Endothelial cell of umbilical vein (primary cell): ENCODE results near the gene DEPDC5. TPM values are rescaled to one million over a fixed set of nuclear protein-coding genes. Genes with fewer than 3 reads are reported as not detected.

ENCODE experiments used
- BruUV-seq: library from RNA; stranded (reverse); fragments of 400-500 nt; replicated peaks from 2 replicates; lab custom pipeline; 2021; lab: Mats Ljungman, UMichigan
- CTCF ChIA-PET: fragments of 300-600, 350-600 bp; sonication (Branson Sonifier 250); formaldehyde crosslinking; loops from one replicate; lab custom pipeline; 2021; ENCODE audit warnings: antibody characterized with exemption, inconsistent platforms; lab: Charles Lee
- POLR2A ChIA-PET: fragments of 300-600, 350-600 bp; sonication (Branson Sonifier 250); formaldehyde crosslinking; loops from one replicate; lab custom pipeline; 2021; ENCODE audit warnings: antibody characterized with exemption, inconsistent platforms; lab: Charles Lee
- DNase-seq: peaks from one replicate; pipeline ENCODE4 v3.0.0-alpha.2; 2011; ENCODE audit warnings: low read depth, low spot score
- FAIRE-seq: peaks from 2 replicates; lab custom pipeline; 2011; peaks lifted over from hg19 to GRCh38; lab: Jason Lieb, UNC
- H2AFZ ChIP-seq: 2 replicates; pipeline ENCODE4 v1.6.0; 2012; ENCODE audit warnings: low read depth, low read length, control low read depth, inconsistent platforms
- H3K27ac ChIP-seq: 2 replicates; pipeline ENCODE4 v1.5.1; 2011; ENCODE audit warnings: low read depth, mild to moderate bottlenecking, control low read depth, low read length, moderate library complexity; ENCODE audit not compliant: insufficient read depth
- H3K27me3 ChIP-seq, 2 experiments: 2 replicates each; pipeline versions ENCODE4 v1.6.0 to v1.6.1; 2011; ENCODE audit warnings: low read length in 2 of 2, mixed read lengths in 1 of 2; ENCODE audit not compliant: control insufficient read depth in 2 of 2, insufficient read depth in 2 of 2
- H3K36me3 ChIP-seq, 2 experiments: 2 replicates in 1 of 2; 3 replicates in 1 of 2; pipeline ENCODE4 v1.5.1; 2011; ENCODE audit warnings: low read length in 2 of 2, mild to moderate bottlenecking in 1 of 2, moderate library complexity in 1 of 2; ENCODE audit not compliant: control insufficient read depth in 2 of 2, insufficient read depth in 2 of 2; ENCODE audit errors: extremely low read depth in 1 of 2
- H3K4me1 ChIP-seq: 3 replicates; pipeline ENCODE4 v1.5.1; 2011; ENCODE audit warnings: mild to moderate bottlenecking, low read length; ENCODE audit not compliant: control insufficient read depth, insufficient read depth; ENCODE audit errors: extremely low read depth
- H3K4me2 ChIP-seq: 2 replicates; pipeline ENCODE4 v1.6.1; 2011; ENCODE audit warnings: low read length, control low read depth, mixed read lengths; ENCODE audit not compliant: insufficient read depth
- H3K4me3 ChIP-seq, 3 experiments: fragments of 200-600 bp in 1 of 3; sonication (generic), shearing (Covaris generic) in 1 of 3; replicated peaks in 1 of 3; 2 replicates each; pipeline ENCODE4 v1.5.1; 2011 to 2016; ENCODE audit warnings: control low read depth in 3 of 3, low read length in 3 of 3, mild to moderate bottlenecking in 2 of 3, inconsistent platforms in 1 of 3, low read depth in 1 of 3, moderate library complexity in 1 of 3; ENCODE audit not compliant: insufficient read depth in 1 of 3
- H3K79me2 ChIP-seq: 2 replicates; pipeline ENCODE4 v1.6.0; 2012; ENCODE audit warnings: low read length, inconsistent platforms; ENCODE audit not compliant: control insufficient read depth, insufficient read depth
- H3K9ac ChIP-seq: replicated peaks from 2 replicates; pipeline ENCODE3; 2011; ENCODE audit warnings: low read length, control low read depth; ENCODE audit not compliant: insufficient read depth; ENCODE audit errors: extremely low read depth
- H3K9me1 ChIP-seq: replicated peaks from 3 replicates; pipeline ENCODE4 v1.6.0; 2011; ENCODE audit warnings: mild to moderate bottlenecking, low read length; ENCODE audit not compliant: control insufficient read depth, insufficient read depth; ENCODE audit errors: extremely low read depth
- H3K9me3 ChIP-seq: replicated peaks from 2 replicates; pipeline ENCODE4 v1.5.1; 2012; ENCODE audit warnings: low read length, inconsistent platforms; ENCODE audit not compliant: control insufficient read depth, insufficient read depth
- H4K20me1 ChIP-seq: replicated peaks from 2 replicates; pipeline ENCODE3; 2011; ENCODE audit warnings: mild to moderate bottlenecking, low read length; ENCODE audit not compliant: control insufficient read depth, insufficient read depth; ENCODE audit errors: extremely low read depth
- CTCF ChIP-seq, 2 donors: IDR thresholded peaks; 1 replicate in 1 of 2; 2 replicates in 1 of 2; pipeline ENCODE4 v1.5.1; 2011; ENCODE audit warnings: low read length in 2 of 2, mild to moderate bottlenecking in 2 of 2, moderate library complexity in 2 of 2, control low read depth in 1 of 2, inconsistent platforms in 1 of 2, low read depth in 1 of 2; ENCODE audit not compliant: insufficient read depth in 1 of 2; ENCODE audit errors: extremely low read depth in 1 of 2
- EZH2 ChIP-seq: IDR thresholded peaks from 2 replicates; pipeline ENCODE4 v1.6.1; 2012; ENCODE audit warnings: borderline replicate concordance, low read depth, mild to moderate bottlenecking, moderate library complexity, low read length, inconsistent platforms; ENCODE audit not compliant: severe bottlenecking
- FOS ChIP-seq: IDR thresholded peaks from 2 replicates; pipeline ENCODE4 v1.6.1; 2011; ENCODE audit warnings: mild to moderate bottlenecking, low read length, moderate library complexity, borderline replicate concordance; ENCODE audit not compliant: insufficient read depth
- GATA2 ChIP-seq: IDR thresholded peaks from 2 replicates; pipeline ENCODE4 v1.7.0; 2011; ENCODE audit warnings: low read depth, mild to moderate bottlenecking, moderate library complexity, mixed read lengths, low read length; ENCODE audit not compliant: insufficient read length, insufficient read depth
- JUN ChIP-seq: IDR thresholded peaks from 2 replicates; pipeline ENCODE4 v1.6.1; 2011; ENCODE audit warnings: borderline replicate concordance, low read depth; ENCODE audit not compliant: insufficient read length, insufficient read depth
- MAX ChIP-seq: IDR thresholded peaks from 2 replicates; pipeline ENCODE4 v1.6.1; 2011; ENCODE audit not compliant: insufficient read depth, insufficient read length
- MYC ChIP-seq: IDR thresholded peaks from one replicate; pipeline ENCODE4 v1.6.1; 2011; ENCODE audit warnings: mild to moderate bottlenecking, low read depth, low read length
- POLR2A ChIP-seq: IDR thresholded peaks from 2 replicates; pipeline ENCODE4 v1.6.1; 2012; ENCODE audit warnings: low read depth, mild to moderate bottlenecking, control low read depth, low read length
- POLR2AphosphoS5 ChIP-seq: IDR thresholded peaks from 2 replicates; pipeline ENCODE4 v1.6.1; 2012; ENCODE audit warnings: low read depth, mild to moderate bottlenecking, control low read depth, low read length, moderate library complexity; ENCODE audit not compliant: insufficient read depth
- dilution Hi-C: fragments of 300-500 bp; cut with MboI; formaldehyde crosslinking; loops from one replicate; pipeline ENCODE4 v1.15.0; 2019; ENCODE audit warnings: low sequenced_read_pairs; ENCODE audit not compliant: extremely low pct_ligation_motif_present
- intact Hi-C: fragments of 100-400 bp; cut with micrococcal nuclease; formaldehyde crosslinking; loops from one replicate; pipeline ENCODE4 v1.10.0; 2022
- polyA plus RNA-seq, 4 experiments: library from polyadenylated mRNA; depleted of rRNA in 3 of 4; stranded (reverse) in 3 of 4; unstranded in 1 of 4; fragments of >200 nt; gene quantifications; 2 replicates each; pipeline versions ENCODE4 v1.2.1 to v1.2.3, GENCODE V29; 2011 to 2012; ENCODE audit warnings: missing spikeins in 1 of 4
- total RNA-seq: library from RNA; stranded (reverse); gene quantifications from 2 replicates; pipeline ENCODE4 v1.2.3, GENCODE V29; 2021

The DEPDC5 gene
- total and polyA plus RNA-seq, 2 donors (not counting 3 experiments of a cell fraction or from before 2014, with no cell fraction given): 13.1 to 36.6 TPM

GRCh38 chr22:31738566-31738965, 15.3 kb upstream of the DEPDC5 start:
- Histone ChIP-seq H4K20me1 (no peaks in the 10 kb centered on the region), H3K79me2 (peaks cover 71% of the 10 kb centered on the region), H3K27ac (no peak overlapping the region), H3K36me3 (peaks cover 4 to 5% of the 10 kb centered on the region in 2 experiments), H3K9ac (no peak overlapping the region), H3K9me1 (no peaks in the 10 kb centered on the region), H3K9me3 (no peaks in the 10 kb centered on the region), H2AFZ (no peak overlapping the region), H3K27me3 (no peaks in the 10 kb centered on the region), H3K4me2 (no peak overlapping the region), H3K4me1 (no peaks in the 10 kb centered on the region), H3K4me3 (no peak overlapping the region)
- intact Hi-C loops: no loop called here
- FAIRE-seq: no peak
- POLR2A ChIA-PET: interaction anchor here (0.6 kb wide), 1 partner anchor 1103 kb away, joined by 3 read pairs; the partner anchor contains the start of gene SLC35E4
- dilution Hi-C loops: no loop called here
- BruUV-seq: no TSS peak
- no peak for TF ChIP-seq POLR2A
- no peak for TF ChIP-seq CTCF (IDR thresholded peaks at IDR 0.05; ENCODE audit: extremely low read depth in 1 of 2, insufficient read depth in 1 of 2, low read depth in 1 of 2, low read length in 2 of 2)
- no peak for TF ChIP-seq FOS
- no peak for TF ChIP-seq EZH2
- TF ChIP-seq GATA2: no peak
- TF ChIP-seq POLR2AphosphoS5: no peak
- TF ChIP-seq MAX: no peak
- TF ChIP-seq MYC: no peak
- TF ChIP-seq JUN: no peak
- CTCF ChIA-PET: interaction anchor here (1.3 kb wide), 1 partner anchor 73 kb away, joined by 3 read pairs; no protein-coding TSS in a partner anchor
- DNase-seq: no peak
